HG03521 (cell line): ENCODE measurements around the gene KCTD2.
"Not testable (repeated sequence)": the region's sequence is repeated elsewhere in the genome, so short reads cannot be mapped to it uniquely, and the experiment has no call there.

Experiments used
- ATAC-seq: cut with Tn5 transposase; IDR thresholded peaks from one replicate; pipeline ENCODE4 v1.9.1; 2021; ENCODE audit warnings: mild to moderate bottlenecking, moderate library complexity; ENCODE audit not compliant: unreplicated experiment

Gene KCTD2

GRCh38 chr17:75049057-75049456 is 2.0 kb downstream of the KCTD2 start:
- no peak for ATAC-seq

- ATAC-seq: no peak
These were observed 2.7 kb downstream of the KCTD2 start for GRCh38 chr17:75049706-75050105.

DNA sequence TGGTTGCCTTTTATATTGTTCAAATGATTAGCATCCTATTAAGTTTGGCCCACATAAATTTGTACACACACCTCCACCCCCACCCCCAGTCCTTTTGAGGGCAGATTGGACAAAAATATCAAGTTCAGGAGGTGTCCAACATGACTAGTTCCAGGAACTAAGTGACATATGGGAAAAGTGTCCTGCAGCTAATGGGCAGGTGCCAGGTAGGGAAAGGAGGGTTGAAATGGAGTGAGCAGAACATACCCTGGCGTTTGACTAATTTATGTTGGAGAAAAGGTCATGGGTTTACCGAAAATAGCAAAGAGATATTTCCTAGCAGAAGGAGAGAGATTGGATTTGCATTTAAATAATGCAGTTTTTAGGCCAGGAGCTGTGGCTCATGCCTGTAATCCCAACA is 4.9 kb downstream of the KCTD2 start:
- ATAC-seq: no peak

DNA sequence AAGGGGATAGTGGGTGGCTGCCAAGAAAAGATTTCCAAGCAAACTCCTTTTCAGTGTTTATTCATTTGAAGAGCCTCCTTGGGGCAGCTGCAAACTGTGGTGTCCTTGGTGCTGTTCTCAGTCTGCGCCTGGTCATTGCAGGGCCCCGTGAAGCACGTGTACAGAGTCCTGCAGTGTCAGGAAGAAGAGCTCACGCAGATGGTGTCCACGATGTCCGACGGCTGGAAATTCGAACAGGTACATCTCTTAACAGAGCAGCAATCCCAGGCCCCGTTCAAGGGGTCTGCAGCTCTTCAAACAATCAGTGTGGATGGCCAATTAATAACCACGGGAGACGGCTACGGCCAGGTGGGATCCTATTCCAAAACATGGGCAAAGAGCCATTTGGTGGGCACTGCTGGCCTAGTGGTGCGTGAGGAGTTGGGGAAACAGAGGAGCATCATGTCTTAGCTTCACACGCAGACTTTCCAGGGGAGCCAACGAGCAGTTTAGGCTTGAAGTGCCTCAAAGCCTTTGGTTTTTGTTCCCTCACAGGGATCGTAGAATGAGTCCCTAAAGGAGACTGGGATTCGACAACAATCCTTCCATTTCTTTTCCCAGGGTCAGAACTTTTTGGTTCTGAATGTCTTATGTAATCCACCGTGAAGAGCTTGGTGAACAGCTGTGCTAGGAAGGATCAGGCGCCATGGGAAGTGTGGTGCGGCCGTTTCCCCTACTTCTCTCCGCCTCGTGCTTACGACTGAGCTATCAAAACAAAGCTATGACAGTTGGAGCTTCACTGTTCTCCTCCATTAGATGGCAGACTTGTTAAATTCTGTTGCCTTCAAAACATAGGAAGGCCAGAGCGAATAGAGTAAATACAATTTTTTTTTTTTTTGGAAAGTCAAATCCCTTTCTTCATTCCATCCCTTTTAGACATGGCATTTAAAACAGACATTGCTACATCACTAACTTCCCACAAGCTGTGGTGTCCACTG is 12.6 kb downstream of the KCTD2 start:
- no peak for ATAC-seq

- no peak for ATAC-seq
These were observed 13.5 kb downstream of the KCTD2 start for GRCh38 chr17:75060434-75061054.

DNA sequence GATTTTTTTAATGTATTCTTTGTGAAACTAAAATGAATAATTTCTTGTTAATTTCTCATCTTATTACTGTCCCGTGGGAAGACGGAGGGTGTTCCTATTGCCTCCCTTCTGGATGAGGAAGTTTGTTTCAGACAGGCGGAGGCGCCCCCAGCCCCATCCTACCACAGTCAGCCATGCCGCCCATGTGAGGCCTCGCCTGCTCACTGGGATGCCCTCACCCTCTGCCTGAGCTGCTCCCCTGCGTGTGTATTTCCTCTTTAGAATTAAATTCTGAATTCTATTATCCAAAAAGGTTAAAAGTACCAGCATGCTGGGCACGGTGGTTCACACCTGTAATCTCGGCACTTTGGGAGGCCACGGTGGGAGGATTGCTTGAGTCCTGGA is 14.0 kb downstream of the KCTD2 start:
- ATAC-seq: no peak

GRCh38 chr17:75061618-75062017 is 14.6 kb downstream of the KCTD2 start:
- ATAC-seq: no peak

GRCh38 chr17:75063201-75063600 is 16.2 kb downstream of the KCTD2 start:
- no peak for ATAC-seq

DNA sequence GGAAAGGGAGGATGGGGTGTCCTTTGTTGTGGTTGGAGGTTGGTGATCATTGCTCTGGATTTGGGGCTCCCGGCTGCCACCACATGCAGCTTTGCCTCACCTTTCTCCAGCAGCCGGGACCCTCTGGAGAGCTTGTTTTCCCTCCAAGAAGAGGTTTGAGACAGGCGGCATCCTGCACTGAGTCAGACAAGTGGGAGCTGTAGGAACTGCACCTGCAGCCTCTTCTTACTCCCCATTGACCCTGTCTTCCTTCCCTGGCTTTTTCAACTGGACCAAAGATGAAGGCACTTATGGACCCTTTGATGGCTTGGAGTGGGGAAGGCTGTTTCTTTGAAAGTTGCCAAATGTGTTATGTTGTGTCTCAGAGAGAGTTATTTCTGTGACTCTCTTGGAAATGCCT is 16.6 kb downstream of the KCTD2 start:
- no peak for ATAC-seq

- no peak for ATAC-seq
These were observed 17.0 kb downstream of the KCTD2 start for GRCh38 chr17:75064040-75064439.

DNA sequence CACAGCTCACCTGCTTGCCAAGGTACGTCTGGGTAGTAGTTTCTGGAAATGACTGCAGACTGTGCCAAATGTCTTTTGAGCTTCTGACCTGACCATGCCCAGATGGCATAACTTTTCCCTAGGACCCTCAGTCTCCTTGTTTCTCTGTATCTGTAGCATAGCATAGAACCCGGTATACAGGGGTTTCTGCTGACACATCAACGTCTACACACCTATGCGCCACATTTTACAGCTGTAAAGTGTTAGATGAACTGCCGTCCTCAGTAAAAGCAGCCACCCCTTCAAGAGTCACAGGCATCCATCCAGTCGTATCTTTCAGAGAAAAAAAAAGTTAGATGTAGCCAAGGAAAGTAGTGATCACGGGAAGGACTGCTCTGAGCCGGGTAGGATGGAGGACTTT is 17.4 kb downstream of the KCTD2 start:
- ATAC-seq: no peak

- ATAC-seq: no peak
These were observed 18.0 kb downstream of the KCTD2 start for GRCh38 chr17:75064867-75065561.

GRCh38 chr17:75065562-75066151 is 18.6 kb downstream of the KCTD2 start:
- no peak for ATAC-seq

DNA sequence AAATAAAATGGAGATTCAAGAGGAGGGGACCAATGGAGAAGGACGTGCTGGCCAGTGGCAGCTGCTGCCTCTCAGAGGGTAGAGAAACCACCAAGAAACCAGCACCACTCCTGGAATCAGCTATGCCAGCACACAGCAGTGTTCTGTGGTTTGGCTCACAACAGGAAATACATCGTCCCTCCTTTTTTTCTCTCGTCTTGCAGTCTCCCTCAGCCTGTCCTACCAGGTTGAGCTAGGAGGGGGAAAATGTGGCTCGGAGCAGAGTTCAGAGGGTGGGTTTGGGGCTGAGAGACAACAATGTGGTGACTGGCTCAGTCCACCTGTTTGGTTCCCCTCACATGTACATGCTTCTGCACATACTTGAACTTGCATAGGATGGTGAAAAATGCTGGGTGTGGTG is 20.8 kb downstream of the KCTD2 start:
- ATAC-seq: no peak

DNA sequence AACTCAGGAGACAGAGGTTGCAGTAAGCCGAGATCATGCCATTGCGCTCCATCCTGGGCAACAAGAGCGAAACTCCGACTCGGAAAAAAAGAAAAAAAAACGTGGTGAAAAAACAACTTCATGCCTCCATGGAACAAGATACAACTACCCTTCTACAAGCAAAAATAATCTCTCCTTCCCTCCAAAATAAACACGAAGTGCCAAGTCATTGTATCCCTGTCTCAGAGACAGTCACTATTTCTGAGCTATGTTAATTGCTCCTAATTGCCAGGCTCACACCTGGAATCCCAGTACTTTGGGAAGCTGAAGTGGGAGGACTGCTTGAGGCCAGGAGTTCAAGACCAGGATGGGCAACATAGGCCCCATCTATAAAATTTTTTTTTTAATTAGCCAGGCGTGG is 21.7 kb downstream of the KCTD2 start:
- ATAC-seq: no peak

DNA sequence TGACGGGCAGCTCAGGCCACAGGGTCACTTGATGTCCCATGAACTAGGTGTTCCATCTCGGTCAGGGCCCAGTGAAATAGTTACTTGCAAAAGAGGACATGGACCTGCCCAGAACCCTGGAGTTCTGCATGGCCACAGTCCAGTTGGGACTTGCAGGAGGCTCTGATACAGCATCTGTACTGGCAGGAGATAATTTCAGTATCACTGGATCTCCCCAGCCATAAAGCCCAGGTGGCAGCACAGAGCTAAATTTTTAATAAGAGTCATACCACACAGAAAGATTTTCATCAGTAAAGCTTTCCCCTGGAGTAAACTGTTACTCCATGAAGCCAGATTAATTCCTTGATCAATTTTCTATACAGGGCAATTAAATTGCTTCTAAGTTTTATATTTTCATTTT is 22.8 kb downstream of the KCTD2 start:
- ATAC-seq: no peak

GRCh38 chr17:75071478-75072271 is 24.6 kb downstream of the KCTD2 start:
- not testable (repeated sequence) for ATAC-seq

GRCh38 chr17:75072909-75073308 is 25.9 kb downstream of the KCTD2 start:
- not testable (repeated sequence) for ATAC-seq

GRCh38 chr17:75073618-75074047 is 26.6 kb downstream of the KCTD2 start:
- no peak for ATAC-seq

DNA sequence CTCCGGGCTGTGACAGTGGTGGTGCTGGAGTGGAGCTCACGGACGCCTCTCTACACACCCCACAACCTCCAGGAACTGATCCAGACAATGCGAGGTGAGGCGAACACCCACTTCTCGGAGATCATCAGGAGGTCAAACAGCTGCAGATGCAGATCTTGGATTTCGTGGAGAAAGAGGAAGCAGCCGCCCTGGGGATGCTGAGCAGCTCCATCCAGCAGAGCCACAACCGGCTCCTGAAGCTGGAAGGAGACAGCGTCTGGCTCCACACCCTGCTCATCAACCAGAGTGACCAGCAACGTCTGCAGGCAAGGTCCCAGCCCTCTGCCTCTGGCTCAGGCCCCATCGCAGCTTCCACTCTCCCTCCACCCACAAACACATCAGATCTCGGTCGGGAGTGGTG is 27.5 kb downstream of the KCTD2 start:
- no peak for ATAC-seq
